GM18909 (cell line): Measurements from ENCODE around the gene SMG5.
"Not testable (repeated sequence)": the region's sequence is repeated elsewhere in the genome, so short reads cannot be mapped to it uniquely, and the experiment has no call there.

Experiments
- ATAC-seq: cut with Tn5 transposase; IDR thresholded peaks from one replicate; pipeline ENCODE4 v1.9.1; 2021; ENCODE audit warnings: mild to moderate bottlenecking; ENCODE audit not compliant: unreplicated experiment, poor library complexity

SMG5 gene

GRCh38 chr1:156282479-156283222 lies at the start of gene SMG5:
TSS of gene SMG5 (minus strand) at chr1:156282825. CDS start at chr1:156282680, 145 bp downstream.
- peak; percentile 83 for ATAC-seq

GRCh38 chr1:156323179-156323578 lies 40.6 kb upstream of the SMG5 start:
- not testable (repeated sequence) for ATAC-seq

GRCh38 chr1:156320560-156320959 lies 37.9 kb upstream of the SMG5 start:
- ATAC-seq: no peak

- no peak for ATAC-seq
Observed at GRCh38 chr1:156319664-156320063, 37.0 kb upstream of the SMG5 start.

- no peak for ATAC-seq
Observed at GRCh38 chr1:156316909-156317308, 34.3 kb upstream of the SMG5 start.

GRCh38 chr1:156310962-156311361 lies 28.3 kb upstream of the SMG5 start:
- no peak for ATAC-seq

- ATAC-seq: no peak
Observed at GRCh38 chr1:156308078-156308477, 25.5 kb upstream of the SMG5 start.

- ATAC-seq: no peak
Observed at GRCh38 chr1:156305215-156305614, 22.6 kb upstream of the SMG5 start.

- ATAC-seq: no peak
Observed at GRCh38 chr1:156303241-156303640, 20.6 kb upstream of the SMG5 start.

GRCh38 chr1:156298852-156299357 lies 16.3 kb upstream of the SMG5 start, which contains the start of gene VHLL:
TSS of gene VHLL (minus strand) at chr1:156299307. CDS start at chr1:156299189, 118 bp downstream.
- ATAC-seq: no peak

- no peak for ATAC-seq
Observed at GRCh38 chr1:156295391-156295947, 12.8 kb upstream of the SMG5 start, which contains the start of gene GLMP. TSS of gene GLMP (minus strand) at chr1:156295679. CDS start at chr1:156295645, 34 bp downstream.

- ATAC-seq: no peak
Observed at GRCh38 chr1:156293895-156294294, 11.3 kb upstream of the SMG5 start.

- ATAC-seq: no peak
Observed at GRCh38 chr1:156293098-156293434, 10.4 kb upstream of the SMG5 start.

- ATAC-seq: peak; percentile 58
Observed at GRCh38 chr1:156291226-156292061, 8.8 kb upstream of the SMG5 start.

- no peak for ATAC-seq
Observed at GRCh38 chr1:156289857-156290256, 7.2 kb upstream of the SMG5 start.

GRCh38 chr1:156286061-156286460 lies 3.4 kb upstream of the SMG5 start:
- no peak for ATAC-seq

- ATAC-seq: no peak
Observed at GRCh38 chr1:156285437-156285836, 2.8 kb upstream of the SMG5 start.

GRCh38 chr1:156284757-156285156 lies 2.1 kb upstream of the SMG5 start:
- ATAC-seq: no peak

- no peak for ATAC-seq
Observed at GRCh38 chr1:156284112-156284511, 1.5 kb upstream of the SMG5 start, which contains the start of gene TMEM79. TSS of gene TMEM79 (plus strand) at chr1:156284325. CDS start at chr1:156285227, 902 bp downstream.

- no peak for ATAC-seq
Observed at GRCh38 chr1:156283521-156283920, 896 bp upstream of the SMG5 start.
